H1 (cell line): ENCODE data around the gene AUH.

Source experiments
- CEBPB ChIP-seq: IDR thresholded peaks from 2 replicates; pipeline ENCODE4 v1.6.1; 2012; ENCODE audit warnings: low read depth, low read length
- CHD2 ChIP-seq: IDR thresholded peaks from 2 replicates; pipeline ENCODE4 v1.6.1; 2012; ENCODE audit warnings: low read length, improper control_type of control experiment
- CTCF ChIP-seq, 3 experiments: IDR thresholded peaks; 1 replicate in 2 of 3; 2 replicates in 1 of 3; pipeline versions ENCODE4 v1.5.1 to v1.6.1; 2011; ENCODE audit warnings: low read length in 3 of 3, mild to moderate bottlenecking in 3 of 3, inconsistent platforms in 2 of 3, low read depth in 1 of 3, moderate library complexity in 1 of 3; ENCODE audit not compliant: insufficient read depth in 1 of 3; ENCODE audit errors: control extremely low read depth in 1 of 3
- E2F6 ChIP-seq: IDR thresholded peaks from 2 replicates; pipeline ENCODE4 v1.6.1; 2012; ENCODE audit warnings: inconsistent platforms
- EZH2 ChIP-seq: fragments of 200-600 bp; sonication (generic); IDR thresholded peaks from 2 replicates; pipeline ENCODE4 v1.7.1; 2012; ENCODE audit warnings: low read depth, mild to moderate bottlenecking, moderate library complexity, low read length, inconsistent platforms; ENCODE audit not compliant: severe bottlenecking
- RBBP5 ChIP-seq: IDR thresholded peaks from 2 replicates; pipeline ENCODE4 v1.7.1; 2012; ENCODE audit warnings: low read depth, mild to moderate bottlenecking, inconsistent platforms, low read length, moderate library complexity, borderline replicate concordance
- SRF ChIP-seq: IDR thresholded peaks from 2 replicates; pipeline ENCODE4 v1.6.1; 2011; ENCODE audit warnings: mild to moderate bottlenecking, low read depth, low read length, moderate library complexity
- TCF12 ChIP-seq: IDR thresholded peaks from 2 replicates; pipeline ENCODE4 v1.6.1; 2011; ENCODE audit warnings: low read depth, mild to moderate bottlenecking, low read length

- TF ChIP-seq CEBPB = no peak
- no peak for TF ChIP-seq CHD2
- no peak for TF ChIP-seq TCF12
- TF ChIP-seq CTCF (IDR thresholded peaks at IDR 0.05; ENCODE audit: control extremely low read depth in 1 of 3, insufficient read depth in 1 of 3, low read depth in 1 of 3, low read length in 3 of 3) = no peak
- TF ChIP-seq RBBP5 = no peak
- TF ChIP-seq SRF = no peak
- TF ChIP-seq EZH2 = no peak
- TF ChIP-seq E2F6 = no peak
These were observed 149.8 kb downstream of the AUH start for GRCh38 chr9:91211919-91212318.
